8988T (cell line): ENCODE results near the gene VSTM5.
"Not testable (repeated sequence)": the region's sequence is repeated elsewhere in the genome, so short reads cannot be mapped to it uniquely, and the experiment has no call there.

Experiments used
- DNase-seq: peaks from one replicate; pipeline ENCODE4 v3.0.0; 2011

VSTM5 gene

GRCh38 chr11:93784935-93785360, 65.5 kb downstream of the VSTM5 start:
- no peak for DNase-seq

GRCh38 chr11:93784145-93784934, 66.1 kb downstream of the VSTM5 start, which contains the start of gene MED17:
MED17 (plus strand) TSS chr11:93784282; CDS start chr11:93784514, 232 bp downstream.
- DNase-seq = peak; percentile 87

GRCh38 chr11:93783765-93784144, 66.7 kb downstream of the VSTM5 start:
- no peak for DNase-seq

GRCh38 chr11:93783362-93783761, 67.1 kb downstream of the VSTM5 start:
- DNase-seq = no peak

GRCh38 chr11:93775289-93775688, 75.1 kb downstream of the VSTM5 start:
- DNase-seq = no peak

GRCh38 chr11:93774560-93774959, 75.9 kb downstream of the VSTM5 start:
- DNase-seq = not testable (repeated sequence)

GRCh38 chr11:93773601-93774200, 76.7 kb downstream of the VSTM5 start:
- no peak for DNase-seq

DNA sequence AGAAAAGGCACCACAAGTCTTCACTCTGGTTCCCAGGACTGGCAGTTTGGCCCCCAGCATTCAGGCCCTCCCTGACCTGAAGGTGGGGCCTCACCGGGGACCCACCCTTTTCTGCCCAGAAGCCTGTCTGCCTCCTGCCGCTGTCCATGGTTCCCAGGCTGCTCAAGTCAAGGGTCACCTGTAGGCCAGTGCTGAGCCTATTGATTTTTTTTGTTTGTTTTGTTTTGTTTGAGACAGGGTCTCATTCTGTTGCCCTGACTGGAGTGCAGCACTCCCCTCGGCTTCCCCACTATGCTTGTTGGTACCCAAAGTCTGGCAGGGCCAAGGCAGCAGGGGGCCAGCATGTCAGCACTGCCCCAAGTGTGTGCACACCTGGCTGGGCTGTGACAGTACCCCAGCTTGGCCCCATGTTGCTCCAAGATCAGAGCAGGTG, 77.4 kb downstream of the VSTM5 start:
- DNase-seq = no peak

DNA sequence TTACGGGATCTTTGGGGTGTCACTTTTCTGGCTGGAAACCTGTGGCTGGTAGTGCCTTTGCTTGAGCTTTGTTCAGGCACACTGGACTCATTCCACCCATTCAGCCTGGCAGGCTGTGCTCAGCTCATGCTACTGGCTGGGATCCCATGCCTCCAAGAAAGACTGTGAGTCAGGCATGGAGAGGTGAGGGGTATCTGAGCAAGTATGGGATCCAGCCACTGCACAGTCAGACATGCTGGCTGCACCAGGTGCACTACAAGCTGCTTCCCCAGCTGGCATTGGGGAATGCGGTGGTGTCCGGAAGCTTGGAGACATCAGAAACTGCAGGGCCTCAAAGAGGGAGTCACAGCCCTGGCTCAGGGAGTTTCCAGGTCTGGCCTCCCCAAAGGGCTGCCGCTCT, 78.3 kb downstream of the VSTM5 start:
- no peak for DNase-seq

DNA sequence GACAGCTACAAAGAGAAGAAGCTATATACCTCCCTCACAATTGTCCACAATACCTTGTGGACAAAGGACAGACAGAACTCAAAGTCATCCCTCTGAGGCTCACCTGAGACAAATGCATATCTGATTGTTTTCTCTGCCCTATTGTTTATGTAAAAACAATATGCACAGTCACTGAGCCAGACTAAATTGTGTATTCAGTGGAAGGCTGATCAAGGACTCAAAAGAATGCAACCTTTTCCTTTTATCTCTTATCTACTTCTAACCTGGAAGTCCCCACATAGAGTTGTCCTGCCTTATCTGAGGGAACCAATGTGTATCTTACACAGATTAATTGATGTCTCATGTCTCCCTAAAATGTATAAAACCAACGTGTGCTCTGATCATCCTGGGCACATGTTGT, 80.3 kb downstream of the VSTM5 start:
- DNase-seq = no peak
